GM19455 (cell line): ENCODE data around the gene NPSR1.
"Not testable (repeated sequence)": the region's sequence is repeated elsewhere in the genome, so short reads cannot be mapped to it uniquely, and the experiment has no call there.

Experiments used
- ATAC-seq: cut with Tn5 transposase; IDR thresholded peaks from one replicate; pipeline ENCODE4 v1.9.1; 2021; ENCODE audit not compliant: unreplicated experiment

The NPSR1 gene

DNA sequence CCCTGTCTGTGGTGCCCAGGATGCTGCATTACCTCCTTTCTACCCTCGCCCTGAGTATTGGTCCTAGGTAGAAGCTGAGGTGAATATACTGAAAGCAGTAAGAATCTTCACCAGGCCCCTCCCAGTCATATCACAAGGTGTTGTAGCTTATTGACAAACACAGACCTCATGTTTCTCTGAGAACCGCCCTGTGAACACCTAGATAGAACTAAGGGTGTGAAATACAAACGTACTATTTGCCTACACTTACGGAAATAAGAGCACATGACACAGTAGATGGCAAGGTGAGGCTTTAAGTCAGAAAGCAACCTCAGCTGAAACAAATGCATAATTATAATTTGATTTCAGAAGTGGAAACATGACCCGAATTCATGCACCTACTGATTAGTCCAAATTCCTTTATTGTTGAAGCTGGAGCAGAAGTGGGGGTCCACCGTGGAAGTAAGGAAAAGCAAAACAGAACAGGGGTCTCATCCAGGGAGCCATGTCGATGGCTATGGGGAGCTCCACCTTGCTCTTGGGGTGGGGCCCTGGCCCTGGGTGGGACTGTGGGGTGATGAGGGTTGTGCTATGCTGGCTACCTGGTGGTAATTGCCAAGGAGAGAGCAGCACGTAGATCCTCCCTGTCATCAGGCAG, at the start of gene NPSR1:
TSS of gene NPSR1 (plus strand) at position 587 of the 637 bp plus-strand sequence. CDS start 195 bp downstream, outside the sequence.
- no peak for ATAC-seq

- ATAC-seq = no peak
Measured at GRCh38 chr7:34612661-34613060, 45.4 kb upstream of the NPSR1 start.

- no peak for ATAC-seq
Measured at GRCh38 chr7:34620425-34620824, 37.6 kb upstream of the NPSR1 start.

DNA sequence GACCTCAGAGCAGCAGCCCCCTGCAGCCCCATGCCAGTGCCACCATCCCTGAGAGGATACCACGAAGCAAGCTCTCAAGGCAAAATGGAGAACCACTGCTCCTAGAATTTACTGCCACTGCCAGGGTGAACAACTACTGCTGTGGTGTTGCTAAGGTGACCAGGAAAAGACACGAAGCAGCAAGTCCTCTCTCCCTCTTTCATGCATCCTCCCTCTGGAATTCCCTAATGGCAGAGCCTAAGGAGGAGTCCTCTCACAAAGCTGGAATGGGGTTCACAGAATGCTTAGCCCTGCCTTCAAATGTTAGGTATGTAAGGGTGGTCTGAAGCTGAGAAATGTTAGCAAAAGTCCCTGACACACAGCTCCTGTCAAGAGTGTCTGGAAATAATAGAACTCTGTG, 35.8 kb upstream of the NPSR1 start:
- no peak for ATAC-seq

DNA sequence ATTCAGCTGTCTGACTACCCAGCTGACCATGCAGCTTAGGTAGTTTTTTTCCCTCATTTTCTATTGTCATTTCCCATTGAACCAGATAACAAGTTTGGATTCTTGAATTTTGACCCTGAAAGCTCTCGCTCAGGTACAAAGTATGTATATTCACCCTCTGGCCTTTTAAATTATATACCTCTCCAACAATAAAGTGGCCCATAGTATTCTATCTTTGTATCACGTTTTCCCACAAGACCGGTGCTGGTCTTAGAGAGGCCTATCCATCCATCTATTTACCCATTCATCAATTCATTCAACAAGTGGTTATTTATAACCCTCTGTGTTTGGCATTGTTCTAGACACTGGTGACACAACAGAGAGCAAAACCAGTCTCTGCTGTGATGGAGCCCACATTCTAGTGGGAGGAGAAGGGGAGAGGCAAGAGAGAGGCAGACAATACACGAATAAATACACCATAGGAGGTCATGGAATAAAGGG, 35.2 kb upstream of the NPSR1 start:
- ATAC-seq = no peak

DNA sequence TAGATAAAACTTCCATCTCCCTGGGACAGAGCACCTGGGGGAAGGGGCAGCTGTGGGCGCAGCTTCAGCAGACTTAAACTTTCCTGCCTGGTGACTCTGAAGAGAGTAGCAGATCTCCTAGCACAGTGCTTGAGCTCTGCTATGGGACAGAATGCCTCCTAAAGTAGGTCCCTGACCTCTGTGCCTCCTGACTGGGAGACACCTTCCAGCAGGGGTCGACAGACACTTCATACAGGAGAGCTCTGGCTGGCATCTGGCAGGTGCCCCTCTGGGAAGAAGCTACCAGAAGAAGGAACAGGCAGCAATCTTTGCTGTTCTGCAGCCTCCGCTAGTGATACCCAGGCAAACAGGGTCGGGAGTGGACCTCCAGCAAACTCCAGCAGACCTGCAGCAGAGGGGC, 29.4 kb upstream of the NPSR1 start:
- not testable (repeated sequence) for ATAC-seq

- ATAC-seq = no peak
Measured at GRCh38 chr7:34652809-34653208, 5.2 kb upstream of the NPSR1 start.

GRCh38 chr7:34653787-34654186, 4.2 kb upstream of the NPSR1 start:
- no peak for ATAC-seq

GRCh38 chr7:34655384-34655783, 2.6 kb upstream of the NPSR1 start:
- no peak for ATAC-seq

DNA sequence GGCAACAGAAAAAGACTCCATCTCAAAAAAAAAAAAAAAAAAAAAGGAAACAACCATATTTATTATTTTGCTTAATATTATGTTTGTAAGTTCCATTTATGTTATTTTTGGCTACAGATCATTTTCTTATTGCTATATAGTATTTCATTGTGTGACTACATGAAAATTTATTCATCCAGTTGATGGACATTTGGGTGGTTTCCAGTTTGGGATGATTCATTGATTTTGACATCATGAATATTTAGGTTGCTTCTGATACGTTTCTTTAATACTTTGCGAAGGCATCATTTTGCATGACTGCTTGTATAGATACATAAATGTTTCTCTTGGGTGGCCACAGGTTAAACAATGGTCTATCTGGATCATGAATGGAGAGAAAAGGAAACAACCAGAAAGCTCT, 2.0 kb upstream of the NPSR1 start:
- no peak for ATAC-seq

DNA sequence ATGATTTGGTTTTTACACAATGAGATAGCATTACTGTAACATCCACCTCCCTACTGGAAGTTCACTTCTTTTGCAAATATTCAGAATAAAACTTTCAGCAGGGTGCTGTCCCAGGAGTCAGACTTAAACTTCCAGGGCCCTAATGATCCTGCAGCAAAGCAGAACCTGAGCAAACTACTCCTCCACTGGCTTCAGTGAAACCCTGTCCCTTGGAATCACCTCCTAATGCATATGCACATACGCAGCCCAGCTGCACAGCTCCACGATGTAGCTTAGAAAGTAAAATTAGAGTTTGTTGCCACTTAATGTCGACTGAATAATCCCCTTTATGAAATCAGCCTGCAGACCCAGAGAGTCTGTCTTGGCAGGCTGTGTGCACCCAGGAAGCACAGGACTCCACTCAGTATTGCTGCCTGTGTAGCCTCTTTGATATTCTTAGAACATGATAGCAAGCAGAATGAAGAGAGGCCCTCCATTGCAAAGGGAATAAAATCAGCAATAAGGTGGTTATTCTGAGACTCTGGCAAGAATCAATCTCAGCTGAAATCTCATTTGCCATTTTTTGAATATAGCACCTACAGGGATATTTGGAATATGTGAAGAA, 1.6 kb downstream of the NPSR1 start:
- no peak for ATAC-seq

DNA sequence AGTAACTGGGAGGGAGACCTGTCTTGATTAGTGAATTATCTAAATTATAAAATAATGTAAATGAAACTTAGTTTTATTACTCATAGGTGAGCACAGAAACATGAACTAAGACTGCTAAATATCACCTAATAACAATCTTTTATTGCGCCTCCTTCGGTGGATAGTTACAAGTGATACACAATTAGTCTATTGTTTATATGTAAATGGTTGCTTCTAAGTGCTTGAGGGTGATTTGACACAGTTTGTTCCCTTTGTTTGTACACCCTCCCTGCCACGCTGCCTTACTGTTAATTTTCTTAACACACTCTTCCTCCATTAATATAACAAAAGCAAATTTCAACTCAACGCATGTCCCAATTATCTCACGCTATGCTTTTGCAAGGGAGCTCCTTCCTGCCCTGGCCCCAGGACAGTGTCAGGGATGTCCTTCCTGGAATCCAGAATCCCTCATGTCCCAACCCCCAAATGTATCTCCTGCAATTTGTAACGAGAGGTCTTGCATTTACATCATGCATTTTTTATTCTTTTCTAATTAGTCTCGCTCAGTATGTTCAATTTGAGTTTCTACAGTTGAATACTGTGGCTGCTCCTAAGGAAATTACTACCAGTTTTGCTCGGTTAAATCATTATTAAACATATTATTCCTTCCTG, 4.2 kb downstream of the NPSR1 start:
- ATAC-seq = no peak

GRCh38 chr7:34664755-34665154, 6.7 kb downstream of the NPSR1 start:
- ATAC-seq = no peak

GRCh38 chr7:34672430-34672829, 14.4 kb downstream of the NPSR1 start:
- ATAC-seq = no peak

DNA sequence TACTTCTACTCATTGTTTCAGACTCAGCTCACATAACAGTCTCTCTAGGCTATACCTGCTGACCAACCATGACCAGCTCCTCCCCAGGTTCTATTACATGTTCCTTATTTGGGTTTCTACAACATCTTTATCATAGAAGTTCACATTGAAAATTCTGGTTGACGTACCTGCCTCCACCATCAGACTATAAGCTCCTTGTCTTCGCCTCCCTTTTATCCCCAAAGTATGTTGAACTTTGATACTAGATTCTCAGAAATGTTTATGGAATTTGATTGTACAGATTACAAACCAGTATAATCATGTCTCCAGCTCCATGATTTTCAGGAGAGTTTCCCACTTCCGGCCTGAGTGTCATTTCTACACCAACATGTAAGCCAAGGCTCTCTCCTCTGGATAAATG, 15.0 kb downstream of the NPSR1 start:
- ATAC-seq = no peak

DNA sequence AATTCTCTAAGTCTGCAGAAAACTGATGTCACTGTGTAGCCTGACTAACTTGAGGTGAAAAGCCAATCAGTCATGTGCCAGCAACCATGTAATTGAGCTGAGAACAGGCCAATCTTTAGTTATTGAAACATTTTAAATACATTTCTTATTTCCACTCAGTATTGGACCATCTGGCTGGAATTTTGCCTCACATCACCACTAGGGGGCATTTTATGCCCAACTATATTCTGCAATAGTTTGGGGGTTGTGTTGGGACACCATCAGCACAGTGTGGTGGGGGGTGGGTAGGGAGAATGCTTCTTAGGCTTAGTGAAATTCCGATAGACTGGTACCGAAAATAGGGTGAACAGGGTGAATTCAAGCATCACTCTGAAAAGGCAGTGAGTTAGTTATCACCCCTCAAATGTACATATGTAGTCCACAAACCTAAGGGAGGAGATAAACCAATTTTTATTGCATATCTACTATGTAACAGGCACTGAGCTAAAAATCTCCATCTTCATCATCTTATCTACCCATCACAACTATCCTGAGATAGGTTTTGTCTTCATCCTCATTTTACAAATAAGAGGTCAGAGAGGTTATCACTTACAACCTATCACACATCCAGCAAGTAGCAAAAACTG, 17.8 kb downstream of the NPSR1 start:
- no peak for ATAC-seq

DNA sequence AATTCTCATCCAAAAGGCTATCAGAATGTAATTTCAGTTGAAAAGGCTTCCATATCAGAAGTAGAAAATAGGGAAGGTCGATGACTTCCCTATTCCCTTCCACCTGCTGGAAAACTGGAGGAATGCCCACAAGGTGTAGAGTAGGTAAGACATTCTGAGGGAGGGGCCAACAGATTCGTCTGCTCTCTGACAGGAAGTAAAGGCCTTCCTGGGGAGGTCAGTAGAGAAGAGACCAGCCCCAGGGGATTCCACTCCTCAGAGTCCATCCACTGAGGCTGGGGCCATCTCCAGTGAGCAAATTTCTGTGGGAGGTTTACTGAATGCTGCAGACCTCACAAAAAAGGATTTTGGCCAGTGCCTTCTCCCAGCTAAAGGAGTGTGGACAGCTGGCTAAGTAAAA, 19.5 kb downstream of the NPSR1 start:
- ATAC-seq = no peak

DNA sequence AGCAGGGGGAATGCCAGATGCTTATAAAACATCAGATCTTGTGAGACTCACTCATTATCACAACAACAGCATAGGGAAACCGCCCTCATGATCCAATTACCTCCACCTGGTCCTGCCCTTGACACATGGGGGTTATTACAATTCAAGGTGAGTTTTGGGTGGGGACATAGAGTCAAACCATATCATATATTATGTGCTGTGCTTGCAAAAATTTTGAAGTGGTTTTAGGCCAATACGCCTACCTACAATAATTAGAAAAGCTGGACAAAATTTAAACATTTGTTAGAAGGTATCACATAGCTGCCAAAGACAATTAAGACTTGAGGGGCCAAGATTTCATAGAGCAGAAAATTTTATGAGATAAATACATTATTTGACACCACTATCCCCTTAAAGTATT, 29.5 kb downstream of the NPSR1 start:
- ATAC-seq = no peak

DNA sequence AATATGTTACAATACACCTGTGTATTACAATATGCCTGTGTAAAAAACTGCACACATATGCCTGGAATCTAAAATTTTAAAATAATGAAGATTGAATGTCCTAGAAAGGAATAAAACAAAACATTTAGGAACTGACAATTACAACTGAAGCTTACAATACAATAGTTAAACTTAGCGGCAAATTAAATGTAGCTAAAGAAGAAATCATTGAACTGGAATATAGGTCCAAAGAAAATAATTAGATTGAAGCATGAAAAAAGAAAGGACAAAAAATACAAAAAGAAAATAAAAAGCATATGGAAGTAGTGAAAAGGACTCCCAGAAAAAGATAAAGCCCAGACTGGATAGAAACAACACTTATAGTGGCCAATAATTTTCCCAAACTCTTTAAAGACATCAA, 38.4 kb downstream of the NPSR1 start:
- no peak for ATAC-seq

DNA sequence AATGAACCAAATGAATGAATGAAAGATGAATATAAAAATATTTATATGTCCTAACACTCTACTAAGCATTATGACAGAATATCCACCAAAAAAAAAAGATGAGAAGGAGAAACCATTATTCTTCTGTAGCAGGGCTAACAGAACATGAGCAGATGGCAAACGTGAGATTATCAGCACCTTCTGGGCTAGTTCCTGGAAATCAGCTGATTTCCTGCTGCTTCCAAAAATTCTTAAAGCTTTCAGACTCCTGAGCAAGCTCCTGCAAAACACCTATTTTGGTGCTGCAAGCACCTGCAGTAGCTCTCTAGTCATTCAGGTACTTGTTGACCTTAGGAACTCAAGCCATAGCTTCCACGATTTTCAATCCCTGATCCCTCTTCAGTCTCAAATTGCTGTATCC, 51.8 kb downstream of the NPSR1 start:
- no peak for ATAC-seq

DNA sequence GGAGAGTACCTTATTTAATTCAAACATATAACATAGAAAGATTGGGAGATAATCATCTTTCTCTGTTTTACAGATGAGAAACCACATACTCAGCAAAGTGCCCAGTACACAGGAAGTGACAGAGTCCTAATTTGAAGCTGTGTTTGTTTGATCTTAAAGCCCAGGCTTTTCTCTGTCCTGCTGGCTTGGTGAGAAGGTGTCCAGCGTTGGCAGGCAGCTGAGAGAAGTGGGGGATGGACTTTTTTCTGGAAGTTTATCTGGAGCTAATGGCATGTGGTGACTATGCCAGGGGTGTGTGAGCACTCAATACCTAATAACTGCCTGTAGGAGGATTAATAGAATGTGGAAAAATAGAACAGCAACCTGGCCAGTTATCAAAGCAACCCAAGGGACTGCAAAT, 60.8 kb downstream of the NPSR1 start:
- ATAC-seq = no peak

DNA sequence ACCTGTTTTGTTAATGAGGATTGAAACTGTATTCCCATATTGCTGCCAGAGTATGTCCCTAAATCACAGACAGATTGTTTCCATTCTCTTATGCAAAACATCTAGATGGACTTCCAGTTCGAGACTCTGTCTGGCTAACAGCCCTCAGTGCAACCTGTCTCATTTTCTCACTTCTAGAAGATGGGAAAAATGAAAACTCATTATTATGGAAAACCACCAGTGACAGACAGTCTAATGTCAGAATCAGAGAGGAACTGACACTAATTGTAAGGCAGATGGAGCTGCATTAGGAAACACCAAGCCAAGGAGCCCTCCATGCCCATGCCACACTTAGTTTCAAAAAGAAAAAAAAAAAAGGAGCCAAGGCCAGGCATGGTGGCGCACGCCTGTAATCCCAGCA, 61.6 kb downstream of the NPSR1 start:
- no peak for ATAC-seq
